MM.1S (cell line): ENCODE measurements around the gene SLFN12L.
A peak's percentile ranks its signal among the peaks of the same experiment; 100 is the strongest.

Experiments
- DNase-seq: peaks from one replicate; pipeline ENCODE4 v3.0.0-alpha.2; 2015
- H2AFZ ChIP-seq: fragments of 300-600 bp; sonication (generic); 2 replicates; pipeline ENCODE4 v1.6.0; 2016; ENCODE audit warnings: antibody characterized with exemption, low read length
- H3F3A ChIP-seq: fragments of 300-600 bp; sonication (generic); 2 replicates; pipeline ENCODE4 v1.6.1; 2016; ENCODE audit warnings: mild to moderate bottlenecking, antibody characterized with exemption, low read length, moderate library complexity, mixed read lengths; ENCODE audit not compliant: insufficient read depth
- H3K27ac ChIP-seq: fragments of 300-600 bp; sonication (generic); 2 replicates; pipeline ENCODE4 v1.5.1; 2016; ENCODE audit warnings: mild to moderate bottlenecking, low read length
- H3K27me3 ChIP-seq: fragments of 300-600 bp; sonication (generic); replicated peaks from 2 replicates; pipeline ENCODE4 v1.6.0; 2016; ENCODE audit warnings: low read length; ENCODE audit not compliant: insufficient read depth
- H3K36me3 ChIP-seq: fragments of 300-600 bp; sonication (generic); replicated peaks from 2 replicates; pipeline ENCODE4 v1.6.1; 2016; ENCODE audit warnings: mild to moderate bottlenecking, low read length, mixed read lengths; ENCODE audit not compliant: insufficient read depth
- H3K4me1 ChIP-seq: fragments of 300-600 bp; sonication (generic); 2 replicates; pipeline ENCODE4 v1.6.1; 2016; ENCODE audit warnings: low read length, mixed read lengths
- H3K4me2 ChIP-seq: fragments of 300-600 bp; sonication (generic); 2 replicates; pipeline ENCODE4 v1.6.0; 2016; ENCODE audit warnings: low read depth, low read length
- H3K4me3 ChIP-seq: fragments of 300-600 bp; sonication (generic); 2 replicates; pipeline ENCODE4 v1.5.1; 2016; ENCODE audit warnings: low read length, mixed read lengths
- H3K79me2 ChIP-seq: fragments of 300-600 bp; sonication (generic); 2 replicates; pipeline ENCODE4 v1.6.1; 2016; ENCODE audit warnings: mixed run types, low read length, mixed read lengths
- H3K9ac ChIP-seq: fragments of 300-600 bp; sonication (generic); 2 replicates; pipeline ENCODE4 v1.6.1; 2016; ENCODE audit warnings: low read length, mixed read lengths
- H3K9me2 ChIP-seq: fragments of 300-600 bp; sonication (generic); replicated peaks from 2 replicates; pipeline ENCODE4 v1.6.1; 2016; ENCODE audit warnings: mild to moderate bottlenecking, low read length, mixed read lengths; ENCODE audit not compliant: insufficient read depth
- H3K9me3 ChIP-seq: fragments of 300-600 bp; sonication (generic); replicated peaks from 2 replicates; pipeline ENCODE4 v1.6.1; 2016; ENCODE audit warnings: mild to moderate bottlenecking, low read length, mixed read lengths; ENCODE audit not compliant: insufficient read depth
- H4K20me1 ChIP-seq: fragments of 300-600 bp; sonication (generic); 2 replicates; pipeline ENCODE4 v1.6.1; 2016; ENCODE audit warnings: mild to moderate bottlenecking, low read length, moderate library complexity, mixed read lengths; ENCODE audit not compliant: insufficient read depth
- EZH2 ChIP-seq: fragments of 300-600 bp; sonication (generic); optimal IDR thresholded peaks from 2 replicates; pipeline ENCODE3; 2017; ENCODE audit warnings: low read depth, mild to moderate bottlenecking, antibody characterized with exemption, low read length, mixed read lengths
- EZH2phosphoT487 ChIP-seq: fragments of 300-600 bp; sonication (generic); IDR thresholded peaks from 2 replicates; pipeline ENCODE4 v1.6.1; 2018; ENCODE audit warnings: antibody characterized with exemption, low read length
- TF ChIP-seq, protein P1 (sequence below): fragments of 300-600 bp; sonication (generic); IDR thresholded peaks from 2 replicates; pipeline ENCODE4 v1.5.1; 2016; ENCODE audit warnings: antibody characterized with exemption, low read length, mixed read lengths

Gene SLFN12L

DNA sequence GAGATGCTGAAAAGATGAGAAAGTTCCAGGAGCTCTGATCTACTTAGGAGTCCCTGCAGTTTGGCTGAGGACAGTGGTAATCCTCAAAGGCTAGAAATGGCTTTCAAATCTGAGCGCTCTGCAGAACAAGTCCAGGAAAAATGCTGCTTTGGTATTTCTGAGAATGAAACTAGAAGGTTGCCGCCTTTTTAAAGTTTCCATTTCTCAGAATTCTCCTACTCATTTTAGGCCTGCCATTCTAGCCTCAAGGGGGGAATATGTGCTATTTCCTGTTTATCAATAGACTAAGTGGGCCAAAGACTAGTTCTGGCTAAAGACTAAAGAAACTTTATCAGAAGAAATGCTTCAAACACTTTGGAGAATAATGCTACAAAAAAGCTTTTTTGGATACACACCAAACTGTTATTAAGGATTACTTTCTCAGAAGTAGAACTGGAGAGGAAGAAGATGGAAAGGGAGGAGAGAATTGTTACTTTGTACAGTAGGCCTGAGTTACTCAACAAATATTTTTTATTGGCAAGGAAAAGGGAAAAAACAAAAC, at the start of gene SLFN12L:
SLFN12L (minus strand) TSS at position 78 of the 541 bp plus-strand sequence. CDS start 15,314 bp downstream, outside the sequence.
- TF ChIP-seq EZH2phosphoT487, result no peak
- TF ChIP-seq, protein P1, sequence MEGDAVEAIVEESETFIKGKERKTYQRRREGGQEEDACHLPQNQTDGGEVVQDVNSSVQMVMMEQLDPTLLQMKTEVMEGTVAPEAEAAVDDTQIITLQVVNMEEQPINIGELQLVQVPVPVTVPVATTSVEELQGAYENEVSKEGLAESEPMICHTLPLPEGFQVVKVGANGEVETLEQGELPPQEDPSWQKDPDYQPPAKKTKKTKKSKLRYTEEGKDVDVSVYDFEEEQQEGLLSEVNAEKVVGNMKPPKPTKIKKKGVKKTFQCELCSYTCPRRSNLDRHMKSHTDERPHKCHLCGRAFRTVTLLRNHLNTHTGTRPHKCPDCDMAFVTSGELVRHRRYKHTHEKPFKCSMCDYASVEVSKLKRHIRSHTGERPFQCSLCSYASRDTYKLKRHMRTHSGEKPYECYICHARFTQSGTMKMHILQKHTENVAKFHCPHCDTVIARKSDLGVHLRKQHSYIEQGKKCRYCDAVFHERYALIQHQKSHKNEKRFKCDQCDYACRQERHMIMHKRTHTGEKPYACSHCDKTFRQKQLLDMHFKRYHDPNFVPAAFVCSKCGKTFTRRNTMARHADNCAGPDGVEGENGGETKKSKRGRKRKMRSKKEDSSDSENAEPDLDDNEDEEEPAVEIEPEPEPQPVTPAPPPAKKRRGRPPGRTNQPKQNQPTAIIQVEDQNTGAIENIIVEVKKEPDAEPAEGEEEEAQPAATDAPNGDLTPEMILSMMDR, result no peak
- TF ChIP-seq EZH2, result no peak
- H3K27ac ChIP-seq, result peak within 1 kb of the TSS; percentile 52; the same call in 1 of the 2 replicates
- H3K9me2 ChIP-seq, result no peaks in the 10 kb centered on the region
- peaks cover 27% of the 10 kb centered on the region for H3K4me1 ChIP-seq
- H3K79me2 ChIP-seq, result no peaks in the 10 kb centered on the region
- H3K9me3 ChIP-seq, result no peaks in the 10 kb centered on the region
- H3K36me3 ChIP-seq, result no peaks in the 10 kb centered on the region
- peak within 1 kb of the TSS; percentile 8; the same call in 1 of the 2 replicates for H3K4me3 ChIP-seq
- DNase-seq, result peak; percentile 65
- no peaks in the 10 kb centered on the region for H3K27me3 ChIP-seq
- peak within 1 kb of the TSS; percentile 75 for H3K4me2 ChIP-seq
- no peaks in the 10 kb centered on the region for H4K20me1 ChIP-seq
- H2AFZ ChIP-seq, result peak within 1 kb of the TSS; percentile 51
- peaks cover 16% of the 10 kb centered on the region; the same call in 1 of the 2 replicates for H3F3A ChIP-seq
- H3K9ac ChIP-seq, result peak within 1 kb of the TSS; percentile 2; the same call in 1 of the 2 replicates

DNA sequence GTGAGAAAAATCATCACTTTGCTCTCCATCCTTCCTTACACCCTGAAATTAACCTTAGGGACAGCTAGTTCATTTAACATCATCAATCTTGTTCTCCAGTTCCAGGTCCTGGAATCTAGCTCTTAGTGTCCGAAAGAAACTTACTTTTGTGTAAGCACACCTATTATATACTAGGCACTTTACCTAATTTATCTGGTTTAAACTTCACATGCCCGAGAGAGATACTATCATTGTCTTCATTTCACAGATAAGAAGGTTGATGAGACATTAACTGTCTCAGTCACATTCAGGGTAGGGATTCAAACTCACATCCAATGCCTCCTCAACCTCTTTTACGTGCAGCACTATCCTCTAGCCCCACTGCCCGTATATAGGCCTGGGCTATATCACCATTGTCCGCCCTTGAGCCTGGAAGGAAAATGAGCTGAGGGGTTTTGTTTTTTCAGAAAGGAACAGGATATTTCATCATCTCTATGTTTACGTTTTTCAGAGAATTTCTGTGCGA, 49.1 kb upstream of the SLFN12L start:
- Histone ChIP-seq H3F3A (peaks cover 4% of the 10 kb centered on the region; the same call in 1 of the 2 replicates), H3K27ac (peak overlapping the region; percentile 71), H3K9me2 (no peaks in the 10 kb centered on the region), H3K4me2 (peak overlapping the region; percentile 77), H4K20me1 (no peaks in the 10 kb centered on the region), H3K79me2 (peaks cover 39% of the 10 kb centered on the region), H3K4me3 (peak overlapping the region; percentile 94), H2AFZ (peak overlapping the region; percentile 94), H3K36me3 (no peaks in the 10 kb centered on the region), H3K9me3 (no peaks in the 10 kb centered on the region), H3K27me3 (no peaks in the 10 kb centered on the region), H3K9ac (peak overlapping the region; percentile 78), H3K4me1 (peaks cover 12% of the 10 kb centered on the region)
- TF ChIP-seq EZH2phosphoT487, result no peak
- TF ChIP-seq EZH2, result no peak
- TF ChIP-seq, protein P1, result no peak
- DNase-seq, result no peak

DNA sequence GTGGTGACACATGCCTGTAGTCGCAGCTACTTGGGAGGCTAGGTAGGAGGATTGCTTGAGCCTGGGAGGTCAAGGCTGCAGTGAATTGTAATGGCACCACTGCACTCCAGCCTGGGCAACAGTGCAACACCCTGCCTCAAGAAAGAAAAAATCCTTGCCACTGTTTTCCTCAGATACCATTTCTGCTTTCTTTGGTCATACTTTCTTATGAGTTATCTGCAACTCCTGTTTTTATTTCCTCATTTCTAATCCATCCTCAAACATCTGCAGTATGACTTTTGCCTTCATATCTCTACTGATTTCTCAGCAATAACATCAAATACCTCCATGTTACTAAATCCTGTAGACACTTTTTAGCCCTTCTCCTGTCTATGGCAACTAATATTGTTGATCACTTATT, 46.6 kb upstream of the SLFN12L start:
- no peak for DNase-seq
- H3K27ac ChIP-seq, result no peak overlapping the region
- no peak overlapping the region for H3K9ac ChIP-seq
- peaks cover 16% of the 10 kb centered on the region for H3K79me2 ChIP-seq
- H3K4me1 ChIP-seq, result peaks cover 19% of the 10 kb centered on the region
- H3K4me2 ChIP-seq, result no peak overlapping the region
- no peaks in the 10 kb centered on the region for H3K36me3 ChIP-seq
- no peaks in the 10 kb centered on the region for H3K27me3 ChIP-seq
- H3K9me3 ChIP-seq, result no peaks in the 10 kb centered on the region
- no peaks in the 10 kb centered on the region for H3K9me2 ChIP-seq
- H3K4me3 ChIP-seq, result no peak overlapping the region
- TF ChIP-seq, protein P1, result no peak
- TF ChIP-seq EZH2phosphoT487 (no peak), EZH2 (no peak)
- no peak overlapping the region for H2AFZ ChIP-seq
- no peaks in the 10 kb centered on the region for H4K20me1 ChIP-seq
- H3F3A ChIP-seq, result peaks cover 4% of the 10 kb centered on the region; the same call in 1 of the 2 replicates
